Nephron progenitor cell (in vitro differentiated cells): ENCODE measurements around the gene PRTN3.
"Not testable (repeated sequence)": the region's sequence is repeated elsewhere in the genome, so short reads cannot be mapped to it uniquely, and the experiment has no call there.

ENCODE experiments used
- DNase-seq: peaks from one replicate; pipeline ENCODE4 v3.0.0; 2021
- H3K27ac Mint-ChIP-seq: 2 replicates; pipeline ENCODE4 v1.8.0; 2021; ENCODE audit warnings: mild to moderate bottlenecking, moderate library complexity, mixed read lengths
- H3K27me3 Mint-ChIP-seq: 2 replicates; pipeline ENCODE4 v1.8.0; 2021; ENCODE audit warnings: mild to moderate bottlenecking, low read depth, mixed read lengths; ENCODE audit not compliant: poor library complexity
- H3K36me3 Mint-ChIP-seq: 2 replicates; pipeline ENCODE4 v1.8.0; 2021; ENCODE audit warnings: low read depth, mixed read lengths
- H3K4me1 Mint-ChIP-seq: 2 replicates; pipeline ENCODE4 v1.8.0; 2021; ENCODE audit warnings: mixed read lengths
- H3K4me3 Mint-ChIP-seq: 2 replicates; pipeline ENCODE4 v1.8.0; 2021; ENCODE audit warnings: mild to moderate bottlenecking, moderate library complexity, mixed read lengths
- H3K9me3 Mint-ChIP-seq: 2 replicates; pipeline ENCODE4 v1.8.0; 2021; ENCODE audit warnings: mild to moderate bottlenecking, moderate library complexity, mixed read lengths
- TF ChIP-seq, protein P1 (sequence below): fragments of 200-600 bp; sonication (generic); IDR thresholded peaks from 2 replicates; pipeline ENCODE4 v1.5.0; 2021; ENCODE audit warnings: antibody characterized with exemption

PRTN3 gene

GRCh38 chr19:875265-875879 lies 34.6 kb downstream of the PRTN3 start:
- no peak for DNase-seq
- H3K4me3 Mint-ChIP-seq: no peak overlapping the region
- H3K36me3 Mint-ChIP-seq: peaks cover 21% of the 10 kb centered on the region
- no peak overlapping the region for H3K27ac Mint-ChIP-seq
- no peaks in the 10 kb centered on the region for H3K9me3 Mint-ChIP-seq
- TF ChIP-seq, protein P1, sequence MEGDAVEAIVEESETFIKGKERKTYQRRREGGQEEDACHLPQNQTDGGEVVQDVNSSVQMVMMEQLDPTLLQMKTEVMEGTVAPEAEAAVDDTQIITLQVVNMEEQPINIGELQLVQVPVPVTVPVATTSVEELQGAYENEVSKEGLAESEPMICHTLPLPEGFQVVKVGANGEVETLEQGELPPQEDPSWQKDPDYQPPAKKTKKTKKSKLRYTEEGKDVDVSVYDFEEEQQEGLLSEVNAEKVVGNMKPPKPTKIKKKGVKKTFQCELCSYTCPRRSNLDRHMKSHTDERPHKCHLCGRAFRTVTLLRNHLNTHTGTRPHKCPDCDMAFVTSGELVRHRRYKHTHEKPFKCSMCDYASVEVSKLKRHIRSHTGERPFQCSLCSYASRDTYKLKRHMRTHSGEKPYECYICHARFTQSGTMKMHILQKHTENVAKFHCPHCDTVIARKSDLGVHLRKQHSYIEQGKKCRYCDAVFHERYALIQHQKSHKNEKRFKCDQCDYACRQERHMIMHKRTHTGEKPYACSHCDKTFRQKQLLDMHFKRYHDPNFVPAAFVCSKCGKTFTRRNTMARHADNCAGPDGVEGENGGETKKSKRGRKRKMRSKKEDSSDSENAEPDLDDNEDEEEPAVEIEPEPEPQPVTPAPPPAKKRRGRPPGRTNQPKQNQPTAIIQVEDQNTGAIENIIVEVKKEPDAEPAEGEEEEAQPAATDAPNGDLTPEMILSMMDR: no peak
- H3K4me1 Mint-ChIP-seq: no peaks in the 10 kb centered on the region
- no peaks in the 10 kb centered on the region for H3K27me3 Mint-ChIP-seq

- H3K36me3 Mint-ChIP-seq: peaks cover 27% of the 10 kb centered on the region
- H3K4me3 Mint-ChIP-seq: no peak overlapping the region
- H3K27me3 Mint-ChIP-seq: no peaks in the 10 kb centered on the region
- TF ChIP-seq, protein P1: no peak
- H3K9me3 Mint-ChIP-seq: no peaks in the 10 kb centered on the region
- H3K4me1 Mint-ChIP-seq: no peaks in the 10 kb centered on the region
- H3K27ac Mint-ChIP-seq: no peak overlapping the region
- no peak for DNase-seq
Observed at GRCh38 chr19:876089-876488, 35.3 kb downstream of the PRTN3 start.

- TF ChIP-seq, protein P1: no peak
- H3K4me1 Mint-ChIP-seq: no peaks in the 10 kb centered on the region
- no peak overlapping the region for H3K27ac Mint-ChIP-seq
- DNase-seq: no peak
- H3K27me3 Mint-ChIP-seq: no peaks in the 10 kb centered on the region
- H3K36me3 Mint-ChIP-seq: peaks cover 30% of the 10 kb centered on the region
- H3K9me3 Mint-ChIP-seq: no peaks in the 10 kb centered on the region
- H3K4me3 Mint-ChIP-seq: no peak overlapping the region
Observed at GRCh38 chr19:876780-877314, 36.0 kb downstream of the PRTN3 start.

GRCh38 chr19:877992-878660 lies 37.3 kb downstream of the PRTN3 start:
- not testable (repeated sequence) for DNase-seq, H3K4me3 Mint-ChIP-seq, H3K4me1 Mint-ChIP-seq, H3K27me3 Mint-ChIP-seq, H3K27ac Mint-ChIP-seq, H3K9me3 Mint-ChIP-seq
- peaks cover 39% of the 10 kb centered on the region for H3K36me3 Mint-ChIP-seq

DNA sequence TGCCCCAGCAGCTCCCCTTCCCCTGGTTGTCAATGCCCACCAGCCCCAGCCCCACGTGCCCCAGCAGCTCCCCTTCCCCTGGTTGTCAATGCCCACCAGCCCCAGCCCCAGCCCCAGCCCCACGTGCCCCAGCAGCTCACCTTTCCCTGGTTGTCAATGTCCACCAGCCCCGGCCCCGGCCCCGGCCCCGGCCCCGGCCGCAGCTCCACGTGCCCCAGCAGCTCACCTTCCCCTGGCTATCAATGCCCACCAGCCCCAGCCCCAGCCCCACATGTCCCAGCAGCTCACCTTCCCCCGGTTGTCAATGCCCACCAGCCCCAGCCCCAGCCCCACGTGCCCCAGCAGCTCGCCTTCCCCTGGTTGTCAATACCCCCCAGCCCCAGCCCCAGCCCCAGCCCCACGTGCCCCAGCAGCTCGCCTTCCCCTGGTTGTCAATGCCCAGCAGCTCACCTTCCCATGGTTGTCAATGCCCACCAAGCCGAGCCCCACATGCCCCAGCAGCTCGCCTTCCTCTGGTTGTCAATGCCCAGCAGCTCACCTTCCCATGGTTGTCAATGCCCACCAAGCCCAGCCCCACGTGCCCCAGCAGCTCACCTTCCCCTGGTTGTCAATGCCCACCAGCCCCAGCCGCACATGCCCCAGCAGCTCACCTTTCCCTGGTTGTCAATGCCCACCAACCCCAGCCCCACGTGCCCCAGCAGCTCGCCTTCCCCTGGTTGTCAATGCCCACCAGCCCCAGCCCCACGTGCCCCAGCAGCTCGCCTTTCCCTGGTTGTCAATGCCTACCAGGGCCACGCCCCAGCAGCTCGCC lies 38.2 kb downstream of the PRTN3 start:
- DNase-seq, H3K4me1 Mint-ChIP-seq: not testable (repeated sequence)
- H3K36me3 Mint-ChIP-seq: peaks cover 39% of the 10 kb centered on the region

GRCh38 chr19:879711-880438 lies 39.1 kb downstream of the PRTN3 start:
- Mint-ChIP-seq H3K36me3 (peaks cover 39% of the 10 kb centered on the region), H3K4me3 (no peak overlapping the region), H3K9me3 (no peaks in the 10 kb centered on the region), H3K27ac (no peak overlapping the region), H3K27me3 (no peaks in the 10 kb centered on the region), H3K4me1 (no peaks in the 10 kb centered on the region)
- TF ChIP-seq, protein P1: no peak
- no peak for DNase-seq

More for the DNA sequence above, 38.2 kb downstream of the PRTN3 start:
- H3K4me3 Mint-ChIP-seq, H3K27me3 Mint-ChIP-seq, H3K27ac Mint-ChIP-seq, H3K9me3 Mint-ChIP-seq: not testable (repeated sequence)
